Tibial nerve (tissue), 4 donors: ENCODE results near the gene PTPN3.

Experiments used
- CTCF ChIP-seq, 5 experiments: fragments of 200-600 bp in 3 of 5; fragments of 450-650 bp in 2 of 5; sonication (generic) in 3 of 5; IDR thresholded peaks; one replicate each; pipeline ENCODE4 v1.5.1; 2016 to 2019; ENCODE audit warnings: antibody characterized with exemption in 5 of 5, mild to moderate bottlenecking in 3 of 5, moderate library complexity in 2 of 5
- EP300 ChIP-seq, 2 donors: sonication (generic); formaldehyde crosslinking; IDR thresholded peaks; one replicate each; pipeline ENCODE4 v1.6.1; 2017; ENCODE audit warnings: antibody characterized with exemption in 2 of 2, mild to moderate bottlenecking in 1 of 2

- TF ChIP-seq CTCF (IDR thresholded peaks at IDR 0.05) (no peak), EP300 (IDR thresholded peaks at IDR 0.05) (no peak)
Observed at GRCh38 chr9:109458453-109459211, 39.5 kb downstream of the PTPN3 start.
